ENCODE data around the gene SLC12A6. TPM values are rescaled to one million over a fixed set of nuclear protein-coding genes. Genes with fewer than 3 reads are reported as not detected.

Gene SLC12A6
- total and polyA plus RNA-seq, 7 experiments from 2014 or later: 9.6 to 122 (median 104) TPM

DNA sequence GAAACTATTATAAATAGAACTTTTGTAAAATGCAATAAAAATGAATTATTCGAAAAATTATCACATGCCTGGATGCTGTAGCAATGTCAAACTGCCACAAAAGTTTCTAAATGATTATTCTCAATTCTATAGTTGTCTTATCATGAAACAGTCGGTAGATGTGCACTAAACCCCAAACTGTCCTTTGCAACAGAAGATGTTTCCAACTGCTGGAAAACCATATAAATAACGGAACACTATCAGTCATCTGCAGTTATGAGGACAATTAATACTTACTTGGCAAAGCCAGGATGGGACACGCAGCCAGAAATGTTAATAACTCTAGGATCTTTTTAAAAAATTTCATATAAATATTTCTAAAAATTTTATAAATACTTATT, 95.3 kb downstream of the SLC12A6 start:
- intact Hi-C loops (cut with micrococcal nuclease): loop anchor here (5.0 to 10.0 kb wide), 2 partner anchors 122 to 195 kb away; partner anchors contain the start of genes GOLGA8A (in 1 of the 2) and LPCAT4 (in 1 of the 2)
- Histone ChIP-seq H3K9me3 (ENCODE audit: control insufficient read depth in 2 of 3, low read length in 3 of 3) (no peaks in the 10 kb centered on the region), H3K4me1 (ENCODE audit: control insufficient read depth in 2 of 2, insufficient read depth in 2 of 2, low read length in 2 of 2) (no peaks in the 10 kb centered on the region), H3K36me3 (ENCODE audit: control insufficient read depth in 2 of 3, insufficient read depth in 3 of 3, low read length in 3 of 3) (peaks cover 0 to 68% (median 16%) of the 10 kb centered on the region in 3 experiments), H3K27ac (ENCODE audit: low read depth, low read length) (no peak overlapping the region), H3K27me3 (ENCODE audit: control insufficient read depth in 2 of 2, insufficient read depth in 2 of 2, low read length in 2 of 2) (no peaks in the 10 kb centered on the region), H3K4me3 (ENCODE audit: low read length) (no peak overlapping the region)
- no peak for DNase-seq
- peak overlapping the region in 2 of 9 donors; percentile 37 to 51 for H3K27ac Mint-ChIP-seq
- ChIA-PET CTCF (interaction anchor here (0.6 to 5.8 kb wide), 13 partner anchors 12 to 345 kb away, joined by 3 to 68 read pairs (median 6); partner anchors contain the start of genes LPCAT4, NOP10 and NUTM1), POLR2A (interaction anchor here (0.7 to 1.2 kb wide), 4 partner anchors 95 to 125 kb away, joined by 3 to 10 read pairs (median 4); partner anchors contain the start of genes LPCAT4, NOP10, NUTM1 and SLC12A6)
- no peak for ATAC-seq
- H3K36me3 Mint-ChIP-seq: peaks cover 0 to 41% (median 16%) of the 10 kb centered on the region in 5 donors
- peaks cover 0 to 13% (median 4%) of the 10 kb centered on the region in 7 donors for H3K4me1 Mint-ChIP-seq
- H3K4me3 Mint-ChIP-seq: no peak overlapping the region
- H3K27me3 Mint-ChIP-seq: no peaks in the 10 kb centered on the region
- H3K9me3 Mint-ChIP-seq: no peaks in the 10 kb centered on the region

GRCh38 chr15:34241376-34242330, 95.9 kb downstream of the SLC12A6 start:
- Mint-ChIP-seq H3K27ac (peak overlapping the region in 7 of 9 donors; percentile 7 to 75 (median 47)), H3K36me3 (peaks cover 0 to 39% (median 17%) of the 10 kb centered on the region in 5 donors), H3K4me3 (no peak overlapping the region), H3K4me1 (peaks cover 0 to 13% (median 4%) of the 10 kb centered on the region in 7 donors), H3K27me3 (no peaks in the 10 kb centered on the region), H3K9me3 (no peaks in the 10 kb centered on the region)
- ATAC-seq (peak; percentile 91), DNase-seq (peak in 7 of 9 donors; percentile 38 to 65 (median 52))
- H3K4me1 ChIP-seq (ENCODE audit: control insufficient read depth in 2 of 2, insufficient read depth in 2 of 2, low read length in 2 of 2): no peaks in the 10 kb centered on the region
- H3K27ac ChIP-seq (ENCODE audit: low read depth, low read length): no peak overlapping the region
- no peaks in the 10 kb centered on the region for H3K27me3 ChIP-seq (ENCODE audit: control insufficient read depth in 2 of 2, insufficient read depth in 2 of 2, low read length in 2 of 2)
- ChIA-PET POLR2A (interaction anchor here (0.6 to 1.2 kb wide), 7 partner anchors 86 to 151 kb away, joined by 3 to 10 read pairs (median 3); partner anchors contain the start of genes LPCAT4, NOP10, NUTM1 and SLC12A6), CTCF (interaction anchor here (0.6 to 5.8 kb wide), 17 partner anchors 13 to 346 kb away, joined by 3 to 68 read pairs (median 5); partner anchors contain the start of genes LPCAT4, NOP10 and NUTM1)
- H3K36me3 ChIP-seq (ENCODE audit: control insufficient read depth in 2 of 3, insufficient read depth in 3 of 3, low read length in 3 of 3): peaks cover 5 to 68% (median 16%) of the 10 kb centered on the region in 3 experiments
- no peaks in the 10 kb centered on the region for H3K9me3 ChIP-seq (ENCODE audit: control insufficient read depth in 2 of 3, low read length in 3 of 3)
- intact Hi-C loops (cut with micrococcal nuclease): loop anchor here (1.0 to 10.0 kb wide), 7 partner anchors 16 to 347 kb away; partner anchors contain the start of genes LPCAT4 (in 2 of the 2), EMC4 (in 1 of the 2), GOLGA8A (in 1 of the 2) and NOP10 (in 1 of the 2)
- no peak overlapping the region for H3K4me3 ChIP-seq (ENCODE audit: low read length)

DNA sequence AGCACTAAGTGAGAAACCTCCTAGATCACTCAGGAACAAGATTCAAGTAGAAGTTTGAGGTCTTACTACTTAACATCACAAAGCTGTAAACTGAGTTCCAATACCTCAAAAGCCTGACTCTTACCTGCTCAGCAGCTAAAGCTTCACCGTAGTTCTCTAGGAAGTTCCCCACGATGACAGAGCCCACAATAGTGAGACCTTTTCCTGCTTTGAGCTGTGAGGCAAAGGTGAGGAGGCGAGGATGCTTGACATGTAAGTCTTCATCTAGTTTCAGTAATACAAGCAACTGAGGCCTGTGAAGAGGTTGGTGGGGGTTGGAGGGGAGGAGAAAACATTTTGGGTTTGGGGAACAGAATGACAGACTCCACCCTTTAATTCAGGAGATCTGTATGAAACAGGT, 97.0 kb downstream of the SLC12A6 start:
- H3K9me3 ChIP-seq (ENCODE audit: control insufficient read depth in 2 of 3, low read length in 3 of 3): no peaks in the 10 kb centered on the region
- Mint-ChIP-seq H3K4me3 (no peak overlapping the region), H3K36me3 (peaks cover 0 to 47% (median 22%) of the 10 kb centered on the region in 5 donors), H3K9me3 (no peaks in the 10 kb centered on the region), H3K27me3 (no peaks in the 10 kb centered on the region), H3K4me1 (peaks cover 0 to 13% (median 4%) of the 10 kb centered on the region in 7 donors), H3K27ac (peak overlapping the region in 4 of 9 donors; percentile 6 to 73 (median 62))
- peaks cover 10 to 71% (median 23%) of the 10 kb centered on the region in 3 experiments for H3K36me3 ChIP-seq (ENCODE audit: control insufficient read depth in 2 of 3, insufficient read depth in 3 of 3, low read length in 3 of 3)
- POLR2A ChIA-PET: interaction anchor here (0.7 kb wide), 2 partner anchors 127 to 150 kb away, joined by 3 read pairs; partner anchors contain the start of gene LPCAT4
- CTCF ChIA-PET: interaction anchor here (0.7 to 5.8 kb wide), 7 partner anchors 40 to 347 kb away, joined by 3 to 68 read pairs (median 4); partner anchors contain the start of gene LPCAT4
- no peaks in the 10 kb centered on the region for H3K4me1 ChIP-seq (ENCODE audit: control insufficient read depth in 2 of 2, insufficient read depth in 2 of 2, low read length in 2 of 2)
- intact Hi-C loops (cut with micrococcal nuclease): loop anchor here (5.0 to 10.0 kb wide), 2 partner anchors 124 to 197 kb away; partner anchors contain the start of genes GOLGA8A (in 1 of the 2) and LPCAT4 (in 1 of the 2)
- no peak for ATAC-seq
- H3K27me3 ChIP-seq (ENCODE audit: control insufficient read depth in 2 of 2, insufficient read depth in 2 of 2, low read length in 2 of 2): no peaks in the 10 kb centered on the region
- no peak overlapping the region for H3K27ac ChIP-seq (ENCODE audit: low read depth, low read length)
- DNase-seq: no peak
- H3K4me3 ChIP-seq (ENCODE audit: low read length): no peak overlapping the region

GRCh38 chr15:34239151-34239808, 98.3 kb downstream of the SLC12A6 start:
- DNase-seq (no peak), ATAC-seq (no peak)
- peaks cover 0 to 43% (median 22%) of the 10 kb centered on the region in 5 donors for H3K36me3 Mint-ChIP-seq
- POLR2A ChIA-PET: interaction anchor here (0.7 to 0.8 kb wide), 2 partner anchors 26 to 129 kb away, joined by 3 to 4 read pairs; no protein-coding TSS in a partner anchor
- H3K27ac Mint-ChIP-seq: peak overlapping the region in 5 of 9 donors; percentile 27 to 89 (median 64)
- peak overlapping the region in 1 of 10 donors; percentile 76 for H3K4me3 Mint-ChIP-seq
- no peaks in the 10 kb centered on the region for H3K9me3 Mint-ChIP-seq
- no peaks in the 10 kb centered on the region for H3K27me3 ChIP-seq (ENCODE audit: control insufficient read depth in 2 of 2, insufficient read depth in 2 of 2, low read length in 2 of 2)
- H3K4me1 ChIP-seq (ENCODE audit: control insufficient read depth in 2 of 2, insufficient read depth in 2 of 2, low read length in 2 of 2): no peaks in the 10 kb centered on the region
- H3K4me1 Mint-ChIP-seq: peaks cover 0 to 13% (median 4%) of the 10 kb centered on the region in 7 donors
- H3K4me3 ChIP-seq (ENCODE audit: low read length): no peak overlapping the region
- no peak overlapping the region for H3K27ac ChIP-seq (ENCODE audit: low read depth, low read length)
- H3K36me3 ChIP-seq (ENCODE audit: control insufficient read depth in 2 of 3, insufficient read depth in 3 of 3, low read length in 3 of 3): peaks cover 10 to 71% (median 31%) of the 10 kb centered on the region in 3 experiments
- H3K9me3 ChIP-seq (ENCODE audit: control insufficient read depth in 2 of 3, low read length in 3 of 3): no peaks in the 10 kb centered on the region
- intact Hi-C loops (cut with micrococcal nuclease): loop anchor here in 1 of 2 donors (2.0 kb wide), 1 partner anchor 96 kb away; no protein-coding TSS in a partner anchor
- no peaks in the 10 kb centered on the region for H3K27me3 Mint-ChIP-seq
- CTCF ChIA-PET: interaction anchor here (4.3 to 5.8 kb wide), 2 partner anchors 128 to 348 kb away, joined by 13 to 68 read pairs; partner anchors contain the start of gene LPCAT4

- no peaks in the 10 kb centered on the region for H3K27me3 Mint-ChIP-seq
- no peaks in the 10 kb centered on the region for H3K27me3 ChIP-seq (ENCODE audit: control insufficient read depth in 2 of 2, insufficient read depth in 2 of 2, low read length in 2 of 2)
- H3K4me3 ChIP-seq (ENCODE audit: low read length): no peak overlapping the region
- no peaks in the 10 kb centered on the region for H3K4me1 Mint-ChIP-seq
- H3K9me3 ChIP-seq (ENCODE audit: control insufficient read depth in 2 of 3, low read length in 3 of 3): no peaks in the 10 kb centered on the region
- peaks cover 18 to 91% (median 29%) of the 10 kb centered on the region in 3 experiments for H3K36me3 ChIP-seq (ENCODE audit: control insufficient read depth in 2 of 3, insufficient read depth in 3 of 3, low read length in 3 of 3)
- H3K4me3 Mint-ChIP-seq: no peak overlapping the region
- CTCF ChIA-PET: interaction anchor here (1.0 to 1.1 kb wide), 2 partner anchors 105 to 134 kb away, joined by 4 to 6 read pairs; no protein-coding TSS in a partner anchor
- peaks cover 0 to 1% (median 0%) of the 10 kb centered on the region in 11 donors for H3K9me3 Mint-ChIP-seq
- H3K27ac Mint-ChIP-seq: peak overlapping the region in 2 of 9 donors; percentile 62 to 79
- DNase-seq (no peak), ATAC-seq (no peak)
- H3K27ac ChIP-seq (ENCODE audit: low read depth, low read length): no peak overlapping the region
- H3K4me1 ChIP-seq (ENCODE audit: control insufficient read depth in 2 of 2, insufficient read depth in 2 of 2, low read length in 2 of 2): no peaks in the 10 kb centered on the region
- H3K36me3 Mint-ChIP-seq: peaks cover 0 to 43% (median 17%) of the 10 kb centered on the region in 5 donors
- intact Hi-C loops (cut with micrococcal nuclease): no loop called here
- POLR2A ChIA-PET: interaction anchor here (0.6 to 1.4 kb wide), 2 partner anchors 104 to 132 kb away, joined by 3 to 4 read pairs; partner anchors contain the start of gene SLC12A6
Measured at GRCh38 chr15:34233614-34234013, 104.0 kb downstream of the SLC12A6 start.

Data from naive thymus-derived CD4-positive, alpha-beta T cell (primary cell).